ENCODE data around the gene ELOA. TPM values are rescaled to one million over a fixed set of nuclear protein-coding genes. Genes with fewer than 3 reads are reported as not detected.

ELOA gene
- total RNA-seq, 4 donors from 2014 or later, result 26.3 to 43.7 (median 31.2) TPM

DNA sequence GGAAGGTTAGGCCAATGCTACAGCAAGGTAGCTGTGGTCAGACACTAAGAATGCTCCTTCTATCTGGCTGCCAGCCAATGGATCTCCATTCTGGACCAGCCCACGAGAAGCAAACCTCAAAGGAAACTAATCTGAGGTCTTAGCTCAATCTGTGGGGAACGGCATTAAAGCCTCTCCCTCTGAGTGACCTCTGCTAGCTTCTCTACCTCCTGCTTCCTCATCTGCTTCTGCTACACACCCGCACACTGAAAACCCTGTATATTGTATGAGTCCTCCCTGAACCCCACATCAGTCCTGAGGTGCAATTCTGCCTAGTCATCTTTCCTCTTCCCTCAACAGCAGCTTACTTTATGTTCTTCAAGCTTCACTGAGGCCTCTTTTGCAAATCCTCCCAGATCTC, 64.2 kb downstream of the ELOA start:
- Histone ChIP-seq H3K4me3 (no peak overlapping the region), H3K36me3 (peaks cover 0 to 6% (median 0%) of the 10 kb centered on the region in 3 donors), H3K9me3 (no peaks in the 10 kb centered on the region), H3K4me1 (peaks cover 0 to 21% (median 5%) of the 10 kb centered on the region in 4 donors), H3K27me3 (no peaks in the 10 kb centered on the region), H3K27ac (no peak overlapping the region)
- DNase-seq, result peak in 1 of 3 donors; percentile 4
- TF ChIP-seq, protein P1, sequence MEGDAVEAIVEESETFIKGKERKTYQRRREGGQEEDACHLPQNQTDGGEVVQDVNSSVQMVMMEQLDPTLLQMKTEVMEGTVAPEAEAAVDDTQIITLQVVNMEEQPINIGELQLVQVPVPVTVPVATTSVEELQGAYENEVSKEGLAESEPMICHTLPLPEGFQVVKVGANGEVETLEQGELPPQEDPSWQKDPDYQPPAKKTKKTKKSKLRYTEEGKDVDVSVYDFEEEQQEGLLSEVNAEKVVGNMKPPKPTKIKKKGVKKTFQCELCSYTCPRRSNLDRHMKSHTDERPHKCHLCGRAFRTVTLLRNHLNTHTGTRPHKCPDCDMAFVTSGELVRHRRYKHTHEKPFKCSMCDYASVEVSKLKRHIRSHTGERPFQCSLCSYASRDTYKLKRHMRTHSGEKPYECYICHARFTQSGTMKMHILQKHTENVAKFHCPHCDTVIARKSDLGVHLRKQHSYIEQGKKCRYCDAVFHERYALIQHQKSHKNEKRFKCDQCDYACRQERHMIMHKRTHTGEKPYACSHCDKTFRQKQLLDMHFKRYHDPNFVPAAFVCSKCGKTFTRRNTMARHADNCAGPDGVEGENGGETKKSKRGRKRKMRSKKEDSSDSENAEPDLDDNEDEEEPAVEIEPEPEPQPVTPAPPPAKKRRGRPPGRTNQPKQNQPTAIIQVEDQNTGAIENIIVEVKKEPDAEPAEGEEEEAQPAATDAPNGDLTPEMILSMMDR (IDR thresholded peaks at IDR 0.05), result no peak
- TF ChIP-seq POLR2A (IDR thresholded peaks at IDR 0.05), result no peak

DNA sequence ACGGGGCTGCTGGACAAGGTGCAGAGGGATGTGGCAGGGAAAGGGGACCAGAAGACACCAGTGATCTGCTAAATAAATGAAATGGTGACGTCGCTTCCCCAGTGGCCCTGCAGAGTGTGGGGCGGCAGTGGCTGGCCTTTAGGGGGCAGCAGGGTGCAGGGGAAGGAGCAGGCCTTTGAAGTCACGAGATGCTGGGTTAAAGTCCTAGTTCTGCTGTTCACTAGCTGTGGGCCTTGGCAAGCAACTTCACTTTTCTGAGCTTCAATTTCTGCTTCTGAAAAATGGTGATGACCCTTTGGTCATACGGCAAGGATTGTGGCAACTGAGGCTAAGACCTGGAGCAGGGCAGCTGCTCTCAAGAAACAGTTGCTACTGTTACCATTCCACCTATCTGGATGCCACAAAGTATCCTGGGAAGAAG, 66.5 kb downstream of the ELOA start:
- TF ChIP-seq, protein P1 (IDR thresholded peaks at IDR 0.05), result peak; percentile 65 to 92 (median 86)
- peak in 1 of 2 donors; percentile 21 for TF ChIP-seq POLR2A (IDR thresholded peaks at IDR 0.05)
- no peak overlapping the region for H3K4me3 ChIP-seq
- DNase-seq, result peak; percentile 84 to 92 (median 88)
- H3K27me3 ChIP-seq, result no peaks in the 10 kb centered on the region
- H3K9me3 ChIP-seq, result no peaks in the 10 kb centered on the region
- peaks cover 0 to 21% (median 5%) of the 10 kb centered on the region in 4 donors for H3K4me1 ChIP-seq
- H3K27ac ChIP-seq, result peak overlapping the region; percentile 27 to 51 (median 46)
- peaks cover 0 to 16% (median 0%) of the 10 kb centered on the region in 3 donors for H3K36me3 ChIP-seq

DNA sequence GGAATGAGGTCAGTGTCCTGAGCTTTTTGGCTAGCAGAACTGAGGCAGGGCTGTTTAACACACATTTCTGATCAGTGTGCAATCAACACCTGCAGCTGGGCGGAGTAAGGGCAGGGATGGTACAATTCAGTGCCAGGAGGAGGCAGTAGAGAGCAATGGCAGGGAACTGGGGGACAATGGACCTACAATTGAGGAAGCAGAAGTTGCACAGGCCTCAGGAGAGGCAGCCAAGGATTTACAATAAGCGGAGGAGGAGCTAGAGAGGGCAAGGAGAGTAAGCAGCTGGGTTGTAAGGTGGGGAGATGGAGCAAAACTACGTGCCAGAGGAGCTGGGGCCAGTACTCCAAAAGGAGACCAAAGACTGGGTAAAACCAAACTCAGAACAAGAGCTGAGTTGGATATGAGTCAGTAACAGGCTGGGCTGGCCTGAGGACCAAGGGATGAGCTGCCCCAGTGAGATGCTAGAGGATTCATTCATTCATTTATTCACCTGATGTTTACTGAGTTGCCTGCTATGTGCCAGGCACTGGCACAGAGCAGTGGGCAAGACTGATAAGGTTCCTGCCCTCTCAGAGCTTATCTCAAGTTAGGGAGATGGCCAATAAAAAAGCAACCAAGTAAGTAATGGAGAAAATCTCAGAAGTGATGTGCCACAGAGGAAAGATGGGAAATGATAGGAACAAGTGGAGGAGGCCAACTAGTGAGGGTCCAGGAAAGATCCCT, 67.7 kb downstream of the ELOA start:
- TF ChIP-seq POLR2A (IDR thresholded peaks at IDR 0.05), result no peak
- TF ChIP-seq, protein P1 (IDR thresholded peaks at IDR 0.05), result peak; percentile 51 to 90 (median 80)
- H3K9me3 ChIP-seq, result no peaks in the 10 kb centered on the region
- H3K4me1 ChIP-seq, result peaks cover 0 to 21% (median 5%) of the 10 kb centered on the region in 4 donors
- DNase-seq, result peak; percentile 64 to 86 (median 73)
- no peaks in the 10 kb centered on the region for H3K27me3 ChIP-seq
- peaks cover 0 to 28% (median 0%) of the 10 kb centered on the region in 3 donors for H3K36me3 ChIP-seq
- peak overlapping the region in 3 of 4 donors; percentile 23 to 51 (median 31) for H3K27ac ChIP-seq
- no peak overlapping the region for H3K4me3 ChIP-seq

Other genes starting within 250 kb of the ELOA start
- 10 to 100 TPM in 3 of 4 donors, 1 to 10 TPM in 1; 6.8 to 16.4 (median 13.6) TPM for gene E2F2, start 212.2 kb upstream of the ELOA start, total RNA-seq
- gene ID3, start 184.0 kb upstream of the ELOA start, total RNA-seq, result 100 to 1,000 TPM; 121 to 224 (median 167) TPM
- gene RPL11, start 51.7 kb upstream of the ELOA start, total RNA-seq, result 100 to 1,000 TPM; 339 to 882 (median 437) TPM
- gene PITHD1, start 34.9 kb downstream of the ELOA start, total RNA-seq, result 10 to 100 TPM; 19.4 to 47.0 (median 30.1) TPM
- 100 to 1,000 TPM in 2 of 4 donors, 10 to 100 TPM in 2; 47.0 to 117 (median 105) TPM for gene LYPLA2, start 47.7 kb downstream of the ELOA start, total RNA-seq
- gene GALE, start 57.3 kb downstream of the ELOA start, total RNA-seq, result 100 to 1,000 TPM in 2 of 4 donors, 10 to 100 TPM in 2; 58.6 to 137 (median 107) TPM
- 10 to 100 TPM; 24.8 to 74.3 (median 64.6) TPM for gene HMGCL, start 82.0 kb downstream of the ELOA start, total RNA-seq
- gene FUCA1, start 124.8 kb downstream of the ELOA start, total RNA-seq, result 100 to 1,000 TPM in 2 of 4 donors, 10 to 100 TPM in 2; 47.9 to 182 (median 107) TPM
- 10 to 100 TPM in 1 of 4 donors, under 1 TPM in 2, not detected in 1; 0.54 to 13.2 (median 0.66) TPM for gene CNR2, start 169.9 kb downstream of the ELOA start, total RNA-seq
- 100 to 1,000 TPM in 2 of 4 donors, 10 to 100 TPM in 2; 77.9 to 157 (median 104) TPM for gene PNRC2, start 216.4 kb downstream of the ELOA start, total RNA-seq
- 100 to 1,000 TPM in 3 of 4 donors, 10 to 100 TPM in 1; 86.3 to 224 (median 112) TPM for gene SRSF10, start 236.9 kb downstream of the ELOA start, total RNA-seq

Data from Peyer's patch (tissue), 4 donors.